Caco-2 (cell line): ENCODE data around the gene C1orf35. TPM values are rescaled to one million over a fixed set of nuclear protein-coding genes. Genes with fewer than 3 reads are reported as not detected.

Experiments used
- BruUV-seq: library from RNA; stranded (reverse); fragments of 400-500 nt; replicated peaks from 2 replicates; lab custom pipeline; 2021; lab: Mats Ljungman, UMichigan
- CTCF ChIA-PET: fragments of 300-600 bp; sonication (Branson Sonifier 250); formaldehyde crosslinking; loops from one replicate; lab custom pipeline; 2022; ENCODE audit warnings: antibody characterized with exemption; lab: Charles Lee
- POLR2A ChIA-PET: fragments of 300-600 bp; sonication (Branson Sonifier 250); formaldehyde crosslinking; loops from one replicate; lab custom pipeline; 2022; ENCODE audit warnings: antibody characterized with exemption; lab: Charles Lee
- DNase-seq, 2 experiments: peaks; one replicate each; pipeline versions ENCODE4 v3.0.0 to v3.0.0-alpha.2; 2020 to 2022
- H3K27me3 ChIP-seq: replicated peaks from 2 replicates; pipeline ENCODE4 v1.6.0; 2011; ENCODE audit warnings: low read length; ENCODE audit not compliant: control insufficient read depth, insufficient read depth
- H3K36me3 ChIP-seq: 2 replicates; pipeline ENCODE4 v1.5.1; 2011; ENCODE audit warnings: low read length; ENCODE audit not compliant: control insufficient read depth, insufficient read depth
- H3K4me1 ChIP-seq: fragments of 250-450 bp; sonication (Bioruptor Pico); 2 replicates; pipeline ENCODE4 v1.5.1; 2020; ENCODE audit warnings: mild to moderate bottlenecking
- H3K4me3 ChIP-seq: 2 replicates; pipeline ENCODE4 v1.5.1; 2011; ENCODE audit warnings: low read depth, mild to moderate bottlenecking, control low read depth, low read length
- H3K9me3 ChIP-seq: fragments of 250-450 bp; sonication (Bioruptor Pico); 2 replicates; pipeline ENCODE4 v1.5.1; 2020; ENCODE audit warnings: mild to moderate bottlenecking, moderate library complexity
- H3K27ac Mint-ChIP-seq: one replicate; pipeline ENCODE4 v1.8.0; 2022; ENCODE audit warnings: mixed read lengths; ENCODE audit not compliant: unreplicated experiment
- H3K27me3 Mint-ChIP-seq: one replicate; pipeline ENCODE4 v1.8.0; 2022; ENCODE audit warnings: mixed read lengths; ENCODE audit not compliant: insufficient read depth, unreplicated experiment
- H3K36me3 Mint-ChIP-seq: one replicate; pipeline ENCODE4 v1.8.0; 2022; ENCODE audit warnings: mild to moderate bottlenecking, mixed read lengths; ENCODE audit not compliant: insufficient read depth, unreplicated experiment
- H3K4me1 Mint-ChIP-seq: one replicate; pipeline ENCODE4 v1.8.0; 2022; ENCODE audit warnings: low read depth, mixed read lengths; ENCODE audit not compliant: unreplicated experiment
- H3K4me3 Mint-ChIP-seq: one replicate; pipeline ENCODE4 v1.8.0; 2022; ENCODE audit warnings: mild to moderate bottlenecking, moderate library complexity, mixed read lengths; ENCODE audit not compliant: unreplicated experiment
- H3K9me3 Mint-ChIP-seq: one replicate; pipeline ENCODE4 v1.8.0; 2022; ENCODE audit warnings: mixed read lengths; ENCODE audit not compliant: unreplicated experiment
- CTCF ChIP-seq, 2 experiments: fragments of 200-600 bp in 1 of 2; IDR thresholded peaks; 1 replicate in 1 of 2; 2 replicates in 1 of 2; pipeline versions ENCODE4 v1.5.1 to v1.8.0; 2011 to 2022; ENCODE audit warnings: antibody characterized with exemption in 1 of 2, control low read depth in 1 of 2, inconsistent platforms in 1 of 2, low read depth in 1 of 2, low read length in 1 of 2, mild to moderate bottlenecking in 1 of 2, moderate library complexity in 1 of 2; ENCODE audit not compliant: insufficient read depth in 1 of 2, severe bottlenecking in 1 of 2, unreplicated experiment in 1 of 2
- intact Hi-C: fragments of 100-400 bp; cut with micrococcal nuclease; formaldehyde crosslinking; loops from one replicate; pipeline ENCODE4 v1.10.0; 2022; ENCODE audit not compliant: unreplicated experiment
- total RNA-seq: library from RNA; stranded (reverse); gene quantifications from 2 replicates; pipeline ENCODE4 v1.2.3, GENCODE V29; 2022

The C1orf35 gene
- total RNA-seq, 1 experiment from 2014 or later = 34.5 TPM

GRCh38 chr1:228104526-228105269 is 1.6 kb upstream of the C1orf35 start:
- Histone ChIP-seq H3K36me3 (0 out of 2 replicates have a peak, but pooled peaks cover 1% of the 10 kb centered on the region), H3K27me3 (no peaks in the 10 kb centered on the region), H3K4me1 (peaks cover 23% of the 10 kb centered on the region), H3K4me3 (no peak overlapping the region), H3K9me3 (no peaks in the 10 kb centered on the region)
- ChIA-PET POLR2A (no interaction called here), CTCF (no interaction called here)
- Mint-ChIP-seq H3K9me3 (no peaks in the 10 kb centered on the region), H3K36me3 (peaks cover 53% of the 10 kb centered on the region), H3K27me3 (no peaks in the 10 kb centered on the region), H3K4me3 (peak overlapping the region; percentile 93), H3K27ac (peak overlapping the region; percentile 97), H3K4me1 (peaks cover 15% of the 10 kb centered on the region)
- no peak for TF ChIP-seq CTCF (IDR thresholded peaks at IDR 0.05; ENCODE audit: insufficient read depth in 1 of 2, low read depth in 1 of 2, low read length in 1 of 2, severe bottlenecking in 1 of 2, unreplicated experiment in 1 of 2)
- no TSS peak for BruUV-seq
- DNase-seq = peak in 1 of 2 experiments; percentile 52
- intact Hi-C loops = loop anchor here (10.0 kb wide), 1 partner anchor 620 kb away; no protein-coding TSS in a partner anchor

- intact Hi-C loops = loop anchor here (2.0 to 10.0 kb wide), 2 partner anchors 17 to 617 kb away; no protein-coding TSS in a partner anchor
- no peaks in the 10 kb centered on the region for H3K9me3 ChIP-seq
- ChIA-PET POLR2A (no interaction called here), CTCF (interaction anchor here (0.5 to 1.4 kb wide), 5 partner anchors 18 to 103 kb away, joined by 3 to 5 read pairs (median 3); no protein-coding TSS in a partner anchor)
- Mint-ChIP-seq H3K4me3 (peak overlapping the region; percentile 93), H3K36me3 (peaks cover 69% of the 10 kb centered on the region), H3K4me1 (peaks cover 14% of the 10 kb centered on the region), H3K9me3 (no peaks in the 10 kb centered on the region), H3K27me3 (no peaks in the 10 kb centered on the region), H3K27ac (peak overlapping the region; percentile 97)
- no peaks in the 10 kb centered on the region for H3K27me3 ChIP-seq
- peak overlapping the region; percentile 98 for H3K4me3 ChIP-seq
- no TSS peak for BruUV-seq
- DNase-seq = peak; percentile 79 to 81
- peaks cover 4% of the 10 kb centered on the region; the same call in 1 of the 2 replicates for H3K36me3 ChIP-seq
- peaks cover 23% of the 10 kb centered on the region for H3K4me1 ChIP-seq
- peak in 1 of 2 experiments; percentile 45 for TF ChIP-seq CTCF (IDR thresholded peaks at IDR 0.05; ENCODE audit: insufficient read depth in 1 of 2, low read depth in 1 of 2, low read length in 1 of 2, severe bottlenecking in 1 of 2, unreplicated experiment in 1 of 2)
Observed at GRCh38 chr1:228101994-228102790, 933 bp downstream of the C1orf35 start.

- POLR2A ChIA-PET = no interaction called here
- no peaks in the 10 kb centered on the region for H3K9me3 ChIP-seq
- no peak for TF ChIP-seq CTCF (IDR thresholded peaks at IDR 0.05; ENCODE audit: insufficient read depth in 1 of 2, low read depth in 1 of 2, low read length in 1 of 2, severe bottlenecking in 1 of 2, unreplicated experiment in 1 of 2)
- peaks cover 23% of the 10 kb centered on the region for H3K4me1 ChIP-seq
- BruUV-seq = no TSS peak
- H3K36me3 Mint-ChIP-seq = peaks cover 74% of the 10 kb centered on the region
- intact Hi-C loops = loop anchor here (2.0 to 10.0 kb wide), 2 partner anchors 17 to 617 kb away; no protein-coding TSS in a partner anchor
- H3K36me3 ChIP-seq = peaks cover 4% of the 10 kb centered on the region
- no peaks in the 10 kb centered on the region for H3K27me3 Mint-ChIP-seq
- DNase-seq = peak in 1 of 2 experiments; percentile 39
- CTCF ChIA-PET = interaction anchor here (0.5 to 1.4 kb wide), 5 partner anchors 18 to 102 kb away, joined by 3 to 5 read pairs (median 3); no protein-coding TSS in a partner anchor
- peak overlapping the region; percentile 93 for H3K4me3 Mint-ChIP-seq
- no peaks in the 10 kb centered on the region for H3K9me3 Mint-ChIP-seq
- H3K27ac Mint-ChIP-seq = peak overlapping the region; percentile 97
- H3K4me1 Mint-ChIP-seq = peaks cover 14% of the 10 kb centered on the region
- H3K4me3 ChIP-seq = peak overlapping the region; percentile 98
- no peaks in the 10 kb centered on the region for H3K27me3 ChIP-seq
Observed at GRCh38 chr1:228101614-228101993, 1.5 kb downstream of the C1orf35 start.
